ENCODE measurements around the gene CARS1.

CARS1 gene

GRCh38 chr11:3037040-3037944 lies 19.9 kb downstream of the CARS1 start:
- no peak for DNase-seq

GRCh38 chr11:3036419-3036818 lies 20.8 kb downstream of the CARS1 start:
- DNase-seq: no peak

GRCh38 chr11:3035333-3035732 lies 21.9 kb downstream of the CARS1 start:
- DNase-seq: no peak

- no peak for DNase-seq
These were observed 26.7 kb downstream of the CARS1 start for GRCh38 chr11:3030289-3031070.

GRCh38 chr11:3028813-3029212 lies 28.4 kb downstream of the CARS1 start:
- DNase-seq: no peak

GRCh38 chr11:3026803-3027202 lies 30.4 kb downstream of the CARS1 start:
- no peak for DNase-seq

GRCh38 chr11:3022982-3023381 lies 34.2 kb downstream of the CARS1 start:
- DNase-seq: no peak

- DNase-seq: no peak
These were observed 34.8 kb downstream of the CARS1 start for GRCh38 chr11:3022300-3022967.

- no peak for DNase-seq
These were observed 36.1 kb downstream of the CARS1 start for GRCh38 chr11:3021125-3021524.

GRCh38 chr11:3020011-3020410 lies 37.2 kb downstream of the CARS1 start:
- DNase-seq: no peak

GRCh38 chr11:3018596-3018995 lies 38.6 kb downstream of the CARS1 start:
- no peak for DNase-seq

- no peak for DNase-seq
These were observed 40.4 kb downstream of the CARS1 start for GRCh38 chr11:3016861-3017260.

- no peak for DNase-seq
These were observed 41.4 kb downstream of the CARS1 start for GRCh38 chr11:3015796-3016195.

GRCh38 chr11:3014943-3015342 lies 42.3 kb downstream of the CARS1 start:
- DNase-seq: no peak

GRCh38 chr11:3014057-3014938 lies 42.9 kb downstream of the CARS1 start:
- peak; percentile 66 for DNase-seq

- DNase-seq: no peak
These were observed 45.0 kb downstream of the CARS1 start for GRCh38 chr11:3011891-3012885.

GRCh38 chr11:3010521-3011275 lies 46.5 kb downstream of the CARS1 start:
- no peak for DNase-seq

- DNase-seq: no peak
These were observed 47.2 kb downstream of the CARS1 start for GRCh38 chr11:3010004-3010403.

- no peak for DNase-seq
These were observed 47.7 kb downstream of the CARS1 start for GRCh38 chr11:3009481-3009880.

GRCh38 chr11:3008746-3009336 lies 48.4 kb downstream of the CARS1 start:
- DNase-seq: no peak

Measured in activated CD4-positive, CD25-positive, alpha-beta regulatory T cell treated with anti-CD3 and anti-CD28 coated beads, Interleukin-2, amount 50 U/mL, for 72 hours (primary cell).